GM13977 (cell line): Measurements from ENCODE around the gene TNPO2.

Source experiments
- DNase-seq: peaks from one replicate; pipeline ENCODE4 v3.0.0; 2012; ENCODE audit warnings: low spot score
- in situ Hi-C: fragments of 300-500 bp; cut with MboI; formaldehyde crosslinking; loops from one replicate; pipeline ENCODE4 v1.12.0; 2022; ENCODE audit warnings: low sequenced_read_pairs, low pct_unique_long_range_greater_than_20kb, mixed read lengths, inconsistent platforms; ENCODE audit not compliant: unreplicated experiment
- TF ChIP-seq, protein P1 (sequence below): IDR thresholded peaks from 2 replicates; pipeline ENCODE4 v1.5.1; 2012; ENCODE audit warnings: mild to moderate bottlenecking, control low read depth; ENCODE audit not compliant: insufficient read depth; ENCODE audit errors: extremely low read depth, missing control alignments

The TNPO2 gene

DNA sequence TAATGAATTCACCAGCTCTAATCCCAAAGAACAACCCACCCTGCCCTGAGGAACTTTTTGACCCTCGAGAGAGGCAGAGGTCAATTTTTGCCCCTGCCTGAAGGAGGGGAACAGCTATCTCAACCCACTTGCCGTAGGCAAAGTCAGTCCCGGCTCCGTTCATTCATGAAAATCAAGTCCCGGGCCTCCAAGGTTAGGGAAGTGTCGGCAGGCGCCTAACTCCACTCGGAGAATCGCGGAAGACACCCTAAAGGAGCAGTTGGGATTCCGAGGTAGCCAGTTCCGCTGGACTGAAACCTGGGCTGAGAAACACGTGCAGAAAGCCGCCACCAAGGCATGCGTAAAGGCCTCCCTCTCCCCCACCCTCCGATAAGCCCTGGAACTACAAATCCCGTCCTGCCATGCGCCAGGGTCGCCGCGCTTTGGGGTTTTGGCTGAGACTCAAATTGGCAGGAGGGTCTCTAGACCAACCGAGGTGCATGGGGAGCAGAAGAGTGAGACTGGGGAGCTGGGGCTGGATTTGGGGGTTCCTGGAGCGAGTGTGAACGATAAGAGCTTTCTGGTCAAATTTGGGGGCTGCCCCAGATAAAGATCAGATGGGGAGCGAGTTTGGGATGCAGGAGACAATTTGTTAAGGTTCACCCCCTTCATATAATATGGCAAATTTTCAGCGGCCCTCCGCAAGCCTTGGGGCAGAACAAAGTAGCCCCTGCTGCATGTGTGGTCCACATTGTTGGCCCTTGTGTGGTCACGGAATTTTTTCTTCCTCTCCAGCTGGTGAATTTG lies at the start of gene TNPO2:
Gene TNPO2 (minus strand): TSS at position 292 of the 786 bp plus-strand sequence. CDS start 2,955 bp downstream, outside the sequence.
- in situ Hi-C loops = no loop called here

DNA sequence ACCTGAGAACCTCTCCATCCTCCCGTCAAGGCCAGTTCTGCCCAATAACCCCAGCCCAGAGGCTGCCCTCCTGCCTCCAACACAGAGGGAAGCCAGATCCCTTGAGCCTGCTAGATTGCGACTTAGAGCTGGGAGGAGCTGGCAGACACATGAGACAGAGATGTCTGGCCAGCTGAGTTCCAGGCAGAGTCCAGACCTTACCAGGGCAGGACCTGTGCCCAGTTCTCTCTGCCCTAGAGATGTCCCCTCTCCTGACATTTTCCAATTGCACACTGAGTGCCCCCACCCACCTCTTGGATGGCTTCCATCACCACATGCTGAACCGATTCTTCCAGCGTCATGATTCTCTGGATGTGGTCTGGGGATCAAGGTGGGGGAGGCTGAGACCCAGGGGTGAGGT lies 48.6 kb upstream of the TNPO2 start:
- in situ Hi-C loops = no loop called here

More for the DNA sequence above, at the start of gene TNPO2:
- TF ChIP-seq, protein P1, sequence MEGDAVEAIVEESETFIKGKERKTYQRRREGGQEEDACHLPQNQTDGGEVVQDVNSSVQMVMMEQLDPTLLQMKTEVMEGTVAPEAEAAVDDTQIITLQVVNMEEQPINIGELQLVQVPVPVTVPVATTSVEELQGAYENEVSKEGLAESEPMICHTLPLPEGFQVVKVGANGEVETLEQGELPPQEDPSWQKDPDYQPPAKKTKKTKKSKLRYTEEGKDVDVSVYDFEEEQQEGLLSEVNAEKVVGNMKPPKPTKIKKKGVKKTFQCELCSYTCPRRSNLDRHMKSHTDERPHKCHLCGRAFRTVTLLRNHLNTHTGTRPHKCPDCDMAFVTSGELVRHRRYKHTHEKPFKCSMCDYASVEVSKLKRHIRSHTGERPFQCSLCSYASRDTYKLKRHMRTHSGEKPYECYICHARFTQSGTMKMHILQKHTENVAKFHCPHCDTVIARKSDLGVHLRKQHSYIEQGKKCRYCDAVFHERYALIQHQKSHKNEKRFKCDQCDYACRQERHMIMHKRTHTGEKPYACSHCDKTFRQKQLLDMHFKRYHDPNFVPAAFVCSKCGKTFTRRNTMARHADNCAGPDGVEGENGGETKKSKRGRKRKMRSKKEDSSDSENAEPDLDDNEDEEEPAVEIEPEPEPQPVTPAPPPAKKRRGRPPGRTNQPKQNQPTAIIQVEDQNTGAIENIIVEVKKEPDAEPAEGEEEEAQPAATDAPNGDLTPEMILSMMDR = no peak
- DNase-seq = peak; percentile 82

GRCh38 chr19:12770922-12771321 lies 47.2 kb upstream of the TNPO2 start:
- in situ Hi-C loops = no loop called here
- TF ChIP-seq, protein P1 = no peak
- DNase-seq = no peak

More for the DNA sequence above, 48.6 kb upstream of the TNPO2 start:
- TF ChIP-seq, protein P1 = no peak
- DNase-seq = no peak

DNA sequence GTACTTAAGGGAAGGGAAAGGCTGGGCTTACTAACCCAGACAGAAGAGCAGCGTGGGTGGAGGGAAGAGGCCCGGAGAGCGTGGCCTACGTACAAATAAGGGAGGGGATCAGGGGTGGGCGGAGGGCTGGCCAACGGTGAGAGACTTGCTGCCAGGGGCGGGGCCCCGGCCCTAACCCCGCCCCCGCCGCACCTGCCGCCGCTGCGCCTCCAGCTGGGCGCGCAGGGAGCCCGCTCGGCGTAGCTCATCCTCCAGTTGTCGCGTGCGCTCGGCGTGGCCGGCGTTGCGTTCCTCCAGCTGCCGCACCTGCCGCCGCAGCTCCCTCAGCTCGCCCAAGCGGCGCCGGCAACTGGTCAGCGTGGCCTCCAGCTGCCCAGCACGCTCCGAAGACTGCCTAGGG lies 46.0 kb upstream of the TNPO2 start:
- in situ Hi-C loops = loop anchor here (10.0 kb wide), 1 partner anchor 75 kb away; no protein-coding TSS in a partner anchor
- TF ChIP-seq, protein P1 = no peak
- no peak for DNase-seq

- in situ Hi-C loops = loop anchor here (10.0 kb wide), 1 partner anchor 77 kb away; no protein-coding TSS in a partner anchor
- no peak for DNase-seq
- TF ChIP-seq, protein P1 = no peak
Observed at GRCh38 chr19:12767666-12768065, 43.9 kb upstream of the TNPO2 start.

DNA sequence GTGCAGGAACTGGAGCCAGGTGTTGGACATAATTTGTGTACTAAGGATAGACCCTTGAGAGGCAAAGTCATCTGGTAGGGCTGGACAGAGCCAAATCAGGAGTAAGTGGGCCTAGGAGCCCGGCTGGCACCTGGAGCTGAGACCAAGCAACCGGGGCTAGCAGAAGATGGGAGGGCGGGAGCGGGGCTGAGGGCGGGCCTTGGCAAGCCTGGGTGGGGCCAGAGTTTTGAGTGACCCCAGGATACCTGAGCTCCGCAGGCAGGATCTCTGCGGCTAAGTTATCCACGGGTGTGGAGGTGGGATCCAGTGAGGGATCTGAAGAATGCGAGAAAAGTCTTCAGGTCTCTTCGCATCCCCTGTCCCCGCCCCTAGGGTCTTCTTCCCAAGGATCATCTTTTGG lies 43.4 kb upstream of the TNPO2 start:
- DNase-seq = no peak
- in situ Hi-C loops = loop anchor here (10.0 kb wide), 1 partner anchor 78 kb away; no protein-coding TSS in a partner anchor
- TF ChIP-seq, protein P1 = no peak
